ENCODE measurements around the gene ANXA3. TPM values are rescaled to one million over a fixed set of nuclear protein-coding genes. Genes with fewer than 3 reads are reported as not detected.

The ANXA3 gene
- total RNA-seq, 4 donors from 2014 or later: 45.7 to 84.9 (median 61.1) TPM

DNA sequence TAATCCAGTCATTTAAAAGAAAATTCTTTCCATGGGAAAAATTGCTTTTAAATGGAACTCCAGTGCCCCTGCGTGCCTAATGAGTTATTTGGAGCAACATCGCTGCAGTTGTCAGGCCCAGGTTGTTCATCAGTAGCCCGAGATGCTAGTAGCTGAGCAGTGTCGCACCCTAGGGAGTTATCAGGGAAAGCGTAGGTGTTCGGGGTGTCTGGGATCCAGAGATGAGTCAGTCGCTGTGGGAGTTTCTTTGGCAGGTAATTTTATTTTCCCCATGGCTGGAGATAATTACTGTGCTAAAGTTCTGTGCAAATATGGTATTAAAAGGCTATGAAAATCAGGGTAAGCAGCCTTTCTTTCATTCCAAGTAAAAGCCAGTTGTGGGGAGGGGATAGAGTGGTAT lies 49.4 kb downstream of the ANXA3 start:
- intact Hi-C loops (cut with DNase I): no loop called here
- peaks cover 0 to 15% (median 0%) of the 10 kb centered on the region in 3 donors for H3K36me3 ChIP-seq
- no peaks in the 10 kb centered on the region for H3K9me3 ChIP-seq
- TF ChIP-seq, protein P1, sequence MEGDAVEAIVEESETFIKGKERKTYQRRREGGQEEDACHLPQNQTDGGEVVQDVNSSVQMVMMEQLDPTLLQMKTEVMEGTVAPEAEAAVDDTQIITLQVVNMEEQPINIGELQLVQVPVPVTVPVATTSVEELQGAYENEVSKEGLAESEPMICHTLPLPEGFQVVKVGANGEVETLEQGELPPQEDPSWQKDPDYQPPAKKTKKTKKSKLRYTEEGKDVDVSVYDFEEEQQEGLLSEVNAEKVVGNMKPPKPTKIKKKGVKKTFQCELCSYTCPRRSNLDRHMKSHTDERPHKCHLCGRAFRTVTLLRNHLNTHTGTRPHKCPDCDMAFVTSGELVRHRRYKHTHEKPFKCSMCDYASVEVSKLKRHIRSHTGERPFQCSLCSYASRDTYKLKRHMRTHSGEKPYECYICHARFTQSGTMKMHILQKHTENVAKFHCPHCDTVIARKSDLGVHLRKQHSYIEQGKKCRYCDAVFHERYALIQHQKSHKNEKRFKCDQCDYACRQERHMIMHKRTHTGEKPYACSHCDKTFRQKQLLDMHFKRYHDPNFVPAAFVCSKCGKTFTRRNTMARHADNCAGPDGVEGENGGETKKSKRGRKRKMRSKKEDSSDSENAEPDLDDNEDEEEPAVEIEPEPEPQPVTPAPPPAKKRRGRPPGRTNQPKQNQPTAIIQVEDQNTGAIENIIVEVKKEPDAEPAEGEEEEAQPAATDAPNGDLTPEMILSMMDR (IDR thresholded peaks at IDR 0.05): no peak
- no peak for TF ChIP-seq POLR2A (IDR thresholded peaks at IDR 0.05)
- no peak for DNase-seq
- 57 to 60% methylated on average over 7 of the region's 7 CpGs for WGBS, 2 donors
- no peaks in the 10 kb centered on the region for H3K4me1 ChIP-seq
- no peaks in the 10 kb centered on the region for H3K27me3 ChIP-seq
- no peak overlapping the region for H3K4me3 ChIP-seq
- H3K27ac ChIP-seq: no peak overlapping the region

DNA sequence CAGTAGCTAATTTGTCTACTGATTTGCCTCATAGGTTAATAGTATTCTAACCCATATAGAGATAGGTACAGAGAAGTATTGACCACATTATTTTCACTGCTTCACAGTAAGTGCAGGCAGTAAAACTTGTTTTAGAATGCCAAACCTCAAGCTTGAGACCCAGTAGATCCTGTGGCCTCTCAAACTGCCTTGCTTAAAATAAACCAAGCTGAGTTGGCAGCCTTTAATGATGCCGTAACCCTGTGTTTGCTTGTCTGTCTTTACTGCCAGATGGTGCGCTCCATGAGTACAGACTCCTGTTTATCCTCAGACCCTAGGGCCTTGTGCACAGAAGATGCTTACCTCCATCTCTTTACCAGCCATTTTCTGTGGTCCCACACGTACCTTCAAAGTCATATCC lies 50.8 kb downstream of the ANXA3 start:
- Histone ChIP-seq H3K4me1 (no peaks in the 10 kb centered on the region), H3K27ac (no peak overlapping the region), H3K4me3 (no peak overlapping the region), H3K36me3 (peaks cover 0 to 21% (median 0%) of the 10 kb centered on the region in 3 donors), H3K27me3 (no peaks in the 10 kb centered on the region), H3K9me3 (no peaks in the 10 kb centered on the region)
- intact Hi-C loops (cut with DNase I): no loop called here
- WGBS, 2 donors: 90 to 91% methylated on average over 3 of the region's 3 CpGs
- no peak for DNase-seq
- TF ChIP-seq, protein P1 (IDR thresholded peaks at IDR 0.05): no peak
- no peak for TF ChIP-seq POLR2A (IDR thresholded peaks at IDR 0.05)

DNA sequence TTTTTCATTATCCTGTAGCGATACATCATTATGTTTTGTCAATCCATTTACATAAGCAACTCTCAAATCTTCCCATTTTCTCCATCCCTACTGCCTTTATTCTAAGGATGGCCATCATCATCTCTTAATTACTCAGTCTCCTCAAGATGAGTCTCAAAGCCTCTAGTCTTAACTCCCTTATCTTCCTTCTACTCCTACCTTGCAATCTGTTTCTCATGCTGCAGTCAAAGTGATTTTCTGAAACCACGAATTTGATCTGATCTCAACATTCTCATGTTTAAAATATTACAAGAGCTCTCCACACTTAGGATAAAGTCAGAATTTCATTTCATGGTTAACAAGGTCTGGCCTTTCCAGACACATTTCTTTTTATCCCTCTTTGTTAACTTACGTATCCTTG lies 51.8 kb downstream of the ANXA3 start:
- Histone ChIP-seq H3K9me3 (no peaks in the 10 kb centered on the region), H3K4me1 (no peaks in the 10 kb centered on the region), H3K4me3 (no peak overlapping the region), H3K36me3 (peaks cover 0 to 21% (median 0%) of the 10 kb centered on the region in 3 donors), H3K27me3 (no peaks in the 10 kb centered on the region), H3K27ac (no peak overlapping the region)
- WGBS, 2 donors: 89 to 97% methylated on average over 3 of the region's 3 CpGs
- TF ChIP-seq POLR2A (IDR thresholded peaks at IDR 0.05): no peak
- DNase-seq: no peak
- intact Hi-C loops (cut with DNase I): no loop called here

DNA sequence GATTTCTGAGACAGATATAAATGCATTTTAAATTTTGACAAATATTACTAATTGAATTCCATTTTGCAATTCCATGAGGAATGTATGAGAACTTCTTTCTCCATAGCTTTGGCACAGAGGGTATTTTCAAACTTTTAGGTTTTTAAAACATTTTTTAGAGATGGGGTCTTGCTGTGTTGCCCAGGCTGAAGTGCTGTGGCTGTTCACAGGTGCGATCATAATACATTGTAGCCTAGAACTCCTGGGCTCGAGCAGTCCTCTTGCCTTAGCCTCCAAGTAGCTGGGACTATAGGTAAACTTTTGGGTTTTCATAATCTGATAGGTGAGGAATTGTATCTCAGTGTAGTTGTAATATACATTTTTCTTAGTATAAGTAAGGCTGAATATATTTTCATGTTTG lies 53.4 kb downstream of the ANXA3 start:
- no peak for DNase-seq
- 76 to 79% methylated on average over 2 of the region's 2 CpGs for WGBS, 2 donors
- H3K27me3 ChIP-seq: no peaks in the 10 kb centered on the region
- H3K4me3 ChIP-seq: no peak overlapping the region
- H3K9me3 ChIP-seq: no peaks in the 10 kb centered on the region
- H3K27ac ChIP-seq: no peak overlapping the region
- H3K36me3 ChIP-seq: peaks cover 0 to 21% (median 0%) of the 10 kb centered on the region in 3 donors
- TF ChIP-seq POLR2A (IDR thresholded peaks at IDR 0.05): no peak
- TF ChIP-seq, protein P1 (IDR thresholded peaks at IDR 0.05): no peak
- H3K4me1 ChIP-seq: no peaks in the 10 kb centered on the region
- intact Hi-C loops (cut with DNase I): no loop called here

DNA sequence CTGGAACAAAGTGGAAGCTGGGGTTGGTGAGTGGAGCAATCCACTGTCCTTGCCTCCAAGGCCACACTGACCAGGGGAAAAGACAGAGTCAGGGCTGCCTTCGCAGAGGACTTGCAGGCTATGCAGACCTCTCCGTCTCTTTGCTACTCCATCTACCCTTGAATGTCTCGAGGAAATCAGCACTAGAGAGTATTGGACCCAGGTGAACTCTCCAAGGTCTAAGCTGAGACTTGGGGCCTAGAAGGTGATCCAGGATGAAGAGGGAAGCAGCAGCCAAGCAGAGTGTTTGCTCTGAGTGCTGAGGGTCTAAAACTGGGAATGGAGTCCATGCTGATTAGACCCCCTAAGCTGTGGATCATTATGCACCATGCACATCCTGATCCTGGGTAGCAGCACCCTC lies 54.5 kb downstream of the ANXA3 start:
- no peak for DNase-seq
- H3K27ac ChIP-seq: no peak overlapping the region
- no peaks in the 10 kb centered on the region for H3K4me1 ChIP-seq
- H3K36me3 ChIP-seq: peaks cover 0 to 21% (median 0%) of the 10 kb centered on the region in 3 donors
- no peak overlapping the region for H3K4me3 ChIP-seq
- intact Hi-C loops (cut with DNase I): no loop called here
- no peak for TF ChIP-seq POLR2A (IDR thresholded peaks at IDR 0.05)
- TF ChIP-seq, protein P1 (IDR thresholded peaks at IDR 0.05): no peak
- no peaks in the 10 kb centered on the region for H3K9me3 ChIP-seq
- 80 to 100% methylated on average over 2 to 3 of the region's 3 CpGs for WGBS, 2 donors
- no peaks in the 10 kb centered on the region for H3K27me3 ChIP-seq

DNA sequence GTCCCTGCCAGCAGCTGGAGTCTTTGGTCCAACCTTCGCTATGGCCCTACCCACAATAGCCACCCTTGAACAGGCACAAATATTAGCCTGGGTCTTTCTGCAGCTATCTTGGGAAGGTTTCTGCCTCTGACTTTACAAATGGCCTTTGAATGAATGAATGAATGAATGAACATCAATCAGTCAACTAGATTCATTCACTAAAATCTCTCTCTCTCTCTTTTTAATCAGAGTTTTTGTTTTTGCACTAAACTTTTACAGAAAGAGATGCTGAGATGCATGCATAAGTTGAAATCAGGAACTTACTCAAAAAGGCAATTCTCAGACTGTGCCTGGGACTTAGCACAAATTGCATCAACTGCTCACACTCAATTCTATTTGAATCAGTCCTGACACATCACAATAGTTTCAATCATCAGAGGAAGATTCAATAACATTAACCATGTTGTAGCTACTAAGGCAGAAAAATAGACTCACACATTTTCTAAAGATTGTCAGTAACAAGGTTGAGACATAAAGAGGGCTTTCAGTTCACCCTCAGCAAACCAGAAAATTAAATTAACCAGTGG lies 55.0 kb downstream of the ANXA3 start:
- H3K27ac ChIP-seq: no peak overlapping the region
- H3K4me1 ChIP-seq: no peaks in the 10 kb centered on the region
- intact Hi-C loops (cut with DNase I): no loop called here
- TF ChIP-seq, protein P1 (IDR thresholded peaks at IDR 0.05): no peak
- no peak for TF ChIP-seq POLR2A (IDR thresholded peaks at IDR 0.05)
- H3K27me3 ChIP-seq: no peaks in the 10 kb centered on the region
- H3K9me3 ChIP-seq: no peaks in the 10 kb centered on the region
- peaks cover 0 to 21% (median 0%) of the 10 kb centered on the region in 3 donors for H3K36me3 ChIP-seq
- WGBS, 2 donors: 58 to 89% methylated on average over 1 of the region's 1 CpG
- no peak for DNase-seq
- no peak overlapping the region for H3K4me3 ChIP-seq

Measured in esophagus squamous epithelium (tissue), 5 donors.